Large intestine (tissue), 3 donors: ENCODE data around the gene TMEM47. TPM values are rescaled to one million over a fixed set of nuclear protein-coding genes. Genes with fewer than 3 reads are reported as not detected.

Experiments
- DNase-seq, 2 donors: peaks; one replicate each; pipeline versions ENCODE4 v3.0.0 to v3.0.0-alpha.2; 2013
- H3K27ac ChIP-seq: one replicate; pipeline ENCODE4 v1.5.1; 2013; ENCODE audit warnings: low read length
- H3K27me3 ChIP-seq: 2 replicates; pipeline ENCODE4 v1.6.1; 2013; ENCODE audit warnings: low read length; ENCODE audit not compliant: control insufficient read depth, insufficient read depth
- H3K36me3 ChIP-seq: 2 replicates; pipeline ENCODE4 v1.6.1; 2013; ENCODE audit warnings: low read length; ENCODE audit not compliant: control insufficient read depth, insufficient read depth
- H3K4me1 ChIP-seq: one replicate; pipeline ENCODE4 v1.6.1; 2013; ENCODE audit warnings: low read length; ENCODE audit not compliant: control insufficient read depth, insufficient read depth
- H3K4me3 ChIP-seq: one replicate; pipeline ENCODE4 v1.5.1; 2013; ENCODE audit warnings: low read length
- H3K9me3 ChIP-seq: one replicate; pipeline ENCODE4 v1.6.1; 2013; ENCODE audit warnings: mild to moderate bottlenecking, low read depth, low read length, moderate library complexity; ENCODE audit not compliant: control insufficient read depth
- WGBS: methylation state at CpG from one replicate; pipeline ENCODE4 v1.1.5; 2013; ENCODE audit warnings: low lambda C conversion rate; ENCODE audit not compliant: insufficient coverage; 5-methylcytosine and 5-hydroxymethylcytosine counted together
- polyA plus RNA-seq: library from polyadenylated mRNA; unstranded; fragments of 120-200 nt; gene quantifications from one replicate; pipeline ENCODE4 v1.2.1, GENCODE V29; 2013

The TMEM47 gene
- polyA plus RNA-seq, 1 donor: 8.9 TPM

DNA sequence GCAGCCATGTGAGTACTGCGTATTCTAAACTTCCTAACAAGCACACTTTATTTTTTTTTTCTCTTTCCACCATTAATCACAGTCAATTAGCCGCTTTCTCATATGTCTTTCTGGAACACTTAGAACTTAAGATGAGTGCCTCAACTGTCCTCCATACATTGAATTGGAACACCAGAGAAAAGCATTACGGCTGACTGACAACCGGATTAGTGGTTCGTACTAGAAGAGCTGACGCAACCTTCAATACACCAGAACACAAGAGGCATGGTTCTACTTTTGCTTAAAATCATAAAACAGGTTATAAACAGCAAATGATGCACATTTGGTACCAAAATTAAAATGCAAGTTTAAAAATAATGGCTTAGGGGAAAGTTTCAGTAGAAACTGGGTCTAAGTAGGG, 3.3 kb downstream of the TMEM47 start:
- Histone ChIP-seq H3K4me1 (no peaks in the 10 kb centered on the region), H3K4me3 (no peak overlapping the region), H3K27me3 (peaks cover 28% of the 10 kb centered on the region), H3K27ac (no peak overlapping the region), H3K9me3 (no peaks in the 10 kb centered on the region), H3K36me3 (no peaks in the 10 kb centered on the region)
- no CpG with 5 or more reads among the region's 6 CpGs for WGBS
- no peak for DNase-seq

GRCh38 chrX:34642849-34643248, 14.2 kb downstream of the TMEM47 start:
- no peak overlapping the region for H3K4me3 ChIP-seq
- H3K4me1 ChIP-seq: no peaks in the 10 kb centered on the region
- DNase-seq: no peak
- no peaks in the 10 kb centered on the region for H3K9me3 ChIP-seq
- H3K27ac ChIP-seq: no peak overlapping the region
- H3K27me3 ChIP-seq: no peaks in the 10 kb centered on the region
- H3K36me3 ChIP-seq: no peaks in the 10 kb centered on the region
- WGBS: no CpG with 5 or more reads among the region's 2 CpGs

GRCh38 chrX:34638116-34638515, 19.0 kb downstream of the TMEM47 start:
- H3K4me3 ChIP-seq: no peak overlapping the region
- no CpG with 5 or more reads among the region's 1 CpG for WGBS
- no peak overlapping the region for H3K27ac ChIP-seq
- H3K27me3 ChIP-seq: no peaks in the 10 kb centered on the region
- H3K4me1 ChIP-seq: no peaks in the 10 kb centered on the region
- peak; percentile 13 to 33 for DNase-seq
- H3K9me3 ChIP-seq: no peaks in the 10 kb centered on the region
- H3K36me3 ChIP-seq: no peaks in the 10 kb centered on the region

- WGBS: no CpG with 5 or more reads among the region's 2 CpGs
- Histone ChIP-seq H3K4me3 (no peak overlapping the region), H3K9me3 (no peaks in the 10 kb centered on the region), H3K27me3 (no peaks in the 10 kb centered on the region), H3K36me3 (no peaks in the 10 kb centered on the region), H3K4me1 (no peaks in the 10 kb centered on the region), H3K27ac (no peak overlapping the region)
- no peak for DNase-seq
These were observed 22.7 kb downstream of the TMEM47 start for GRCh38 chrX:34634349-34634748.

GRCh38 chrX:34632384-34632783, 24.7 kb downstream of the TMEM47 start:
- H3K4me3 ChIP-seq: no peak overlapping the region
- WGBS: no CpG with 5 or more reads among the region's 3 CpGs

GRCh38 chrX:34631479-34632220, 25.4 kb downstream of the TMEM47 start:
- Histone ChIP-seq H3K4me3 (no peak overlapping the region), H3K4me1 (no peaks in the 10 kb centered on the region), H3K36me3 (no peaks in the 10 kb centered on the region), H3K27me3 (no peaks in the 10 kb centered on the region), H3K9me3 (no peaks in the 10 kb centered on the region), H3K27ac (no peak overlapping the region)
- no peak for DNase-seq
- WGBS: no CpG with 5 or more reads among the region's 3 CpGs

More at GRCh38 chrX:34632384-34632783, 24.7 kb downstream of the TMEM47 start:
- DNase-seq: no peak
- Histone ChIP-seq H3K36me3 (no peaks in the 10 kb centered on the region), H3K4me1 (no peaks in the 10 kb centered on the region), H3K9me3 (no peaks in the 10 kb centered on the region), H3K27ac (no peak overlapping the region), H3K27me3 (no peaks in the 10 kb centered on the region)

GRCh38 chrX:34629572-34629971, 27.5 kb downstream of the TMEM47 start:
- H3K27ac ChIP-seq: no peak overlapping the region
- no peaks in the 10 kb centered on the region for H3K36me3 ChIP-seq
- no peaks in the 10 kb centered on the region for H3K9me3 ChIP-seq
- H3K4me3 ChIP-seq: no peak overlapping the region
- no peak for DNase-seq
- no peaks in the 10 kb centered on the region for H3K27me3 ChIP-seq
- H3K4me1 ChIP-seq: no peaks in the 10 kb centered on the region
- WGBS: no CpG with 5 or more reads among the region's 3 CpGs

DNA sequence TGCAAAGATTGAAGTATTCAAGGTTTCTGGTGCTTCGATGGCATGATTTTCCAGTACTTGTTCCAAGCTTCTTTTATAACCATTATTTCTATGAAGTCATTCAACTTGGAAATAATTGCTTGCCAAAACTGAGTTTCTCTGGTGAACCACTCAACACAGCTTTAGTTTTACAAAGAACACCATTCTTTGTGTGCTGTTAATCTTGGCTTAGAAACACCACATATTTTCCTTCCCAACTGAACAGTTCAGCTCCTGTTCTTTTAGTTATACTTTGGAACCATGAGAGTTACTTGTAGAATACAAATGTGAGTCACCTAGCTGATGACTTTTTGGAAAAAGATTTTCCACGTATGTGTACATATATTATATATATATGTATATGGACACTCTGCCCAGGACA, 32.7 kb downstream of the TMEM47 start:
- Histone ChIP-seq H3K36me3 (no peaks in the 10 kb centered on the region), H3K4me1 (no peaks in the 10 kb centered on the region), H3K9me3 (no peaks in the 10 kb centered on the region), H3K27me3 (no peaks in the 10 kb centered on the region), H3K4me3 (no peak overlapping the region), H3K27ac (no peak overlapping the region)
- no CpG with 5 or more reads among the region's 2 CpGs for WGBS
- no peak for DNase-seq

DNA sequence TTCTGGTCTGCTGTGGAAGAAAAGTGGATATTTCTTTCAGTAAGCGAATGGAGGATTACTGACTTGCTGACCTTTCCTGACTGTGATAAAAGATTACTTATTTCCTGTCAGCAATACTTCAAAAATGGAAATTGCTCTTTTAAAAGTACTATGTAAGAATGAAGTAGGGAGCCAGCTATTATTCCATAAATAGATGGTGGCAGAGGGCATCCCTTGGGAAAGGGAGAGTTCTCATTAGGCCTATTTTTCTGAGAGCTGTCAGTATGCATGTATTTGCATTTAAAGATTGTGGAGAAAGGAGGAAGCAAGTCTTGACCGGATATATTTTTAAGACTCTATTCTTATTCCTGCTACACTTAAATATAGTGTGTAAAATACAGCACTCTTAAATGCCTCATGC, 37.2 kb downstream of the TMEM47 start:
- Histone ChIP-seq H3K9me3 (no peaks in the 10 kb centered on the region), H3K27ac (no peak overlapping the region), H3K4me1 (no peaks in the 10 kb centered on the region), H3K36me3 (no peaks in the 10 kb centered on the region), H3K27me3 (no peaks in the 10 kb centered on the region), H3K4me3 (no peak overlapping the region)
- DNase-seq: no peak
- WGBS: no CpG with 5 or more reads among the region's 2 CpGs

GRCh38 chrX:34612036-34612435, 45.0 kb downstream of the TMEM47 start:
- 83% methylated on average over 2 of the region's 4 CpGs for WGBS
- DNase-seq: no peak

GRCh38 chrX:34598362-34598761, 58.7 kb downstream of the TMEM47 start:
- Histone ChIP-seq H3K36me3 (no peaks in the 10 kb centered on the region), H3K4me1 (no peaks in the 10 kb centered on the region)

More at GRCh38 chrX:34612036-34612435, 45.0 kb downstream of the TMEM47 start:
- Histone ChIP-seq H3K27me3 (no peaks in the 10 kb centered on the region), H3K4me1 (no peaks in the 10 kb centered on the region), H3K4me3 (no peak overlapping the region), H3K36me3 (no peaks in the 10 kb centered on the region), H3K9me3 (no peaks in the 10 kb centered on the region), H3K27ac (no peak overlapping the region)

More at GRCh38 chrX:34598362-34598761, 58.7 kb downstream of the TMEM47 start:
- H3K9me3 ChIP-seq: no peaks in the 10 kb centered on the region
- H3K27me3 ChIP-seq: no peaks in the 10 kb centered on the region
- H3K4me3 ChIP-seq: no peak overlapping the region
- H3K27ac ChIP-seq: no peak overlapping the region
- WGBS: no CpG with 5 or more reads among the region's 1 CpG
- no peak for DNase-seq
